ENCODE measurements around the gene AKAP13.

- TF ChIP-seq, protein P1, sequence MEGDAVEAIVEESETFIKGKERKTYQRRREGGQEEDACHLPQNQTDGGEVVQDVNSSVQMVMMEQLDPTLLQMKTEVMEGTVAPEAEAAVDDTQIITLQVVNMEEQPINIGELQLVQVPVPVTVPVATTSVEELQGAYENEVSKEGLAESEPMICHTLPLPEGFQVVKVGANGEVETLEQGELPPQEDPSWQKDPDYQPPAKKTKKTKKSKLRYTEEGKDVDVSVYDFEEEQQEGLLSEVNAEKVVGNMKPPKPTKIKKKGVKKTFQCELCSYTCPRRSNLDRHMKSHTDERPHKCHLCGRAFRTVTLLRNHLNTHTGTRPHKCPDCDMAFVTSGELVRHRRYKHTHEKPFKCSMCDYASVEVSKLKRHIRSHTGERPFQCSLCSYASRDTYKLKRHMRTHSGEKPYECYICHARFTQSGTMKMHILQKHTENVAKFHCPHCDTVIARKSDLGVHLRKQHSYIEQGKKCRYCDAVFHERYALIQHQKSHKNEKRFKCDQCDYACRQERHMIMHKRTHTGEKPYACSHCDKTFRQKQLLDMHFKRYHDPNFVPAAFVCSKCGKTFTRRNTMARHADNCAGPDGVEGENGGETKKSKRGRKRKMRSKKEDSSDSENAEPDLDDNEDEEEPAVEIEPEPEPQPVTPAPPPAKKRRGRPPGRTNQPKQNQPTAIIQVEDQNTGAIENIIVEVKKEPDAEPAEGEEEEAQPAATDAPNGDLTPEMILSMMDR (IDR thresholded peaks at IDR 0.05; ENCODE audit: low read depth, low read length) = no peak
- TF ChIP-seq MAX (IDR thresholded peaks at IDR 0.05; ENCODE audit: low read depth, low read length) (no peak), POLR2A (IDR thresholded peaks at IDR 0.05; ENCODE audit: extremely low read depth, insufficient read length) (no peak), MYC (IDR thresholded peaks at IDR 0.05; ENCODE audit: low read depth, low read length) (no peak)
Observed at GRCh38 chr15:85785887-85786780, 405.7 kb downstream of the AKAP13 start.

Data from NB4 (cell line).